Stimulated activated CD4-positive, alpha-beta T cell treated with anti-CD3 and anti-CD28 coated beads, TNF-alpha, amount 100 ng/mL, for 1 hour (primary cell): ENCODE measurements around the gene PTPRF.
"Not testable (repeated sequence)": the region's sequence is repeated elsewhere in the genome, so short reads cannot be mapped to it uniquely, and the experiment has no call there.

ENCODE experiments used
- DNase-seq, 3 donors: peaks; one replicate each; pipeline ENCODE4 v3.0.0-alpha.2; 2020; ENCODE audit warnings: low read depth in 3 of 3, low spot score in 1 of 3

PTPRF gene

GRCh38 chr1:43530483-43531106, at the start of gene PTPRF:
Gene PTPRF (plus strand): TSS chr1:43530883. CDS start chr1:43545076, 14,193 bp downstream.
- no peak for DNase-seq

- DNase-seq, result no peak
These were observed 49.2 kb upstream of the PTPRF start for GRCh38 chr1:43481491-43481890.

- no peak for DNase-seq
These were observed 48.5 kb upstream of the PTPRF start for GRCh38 chr1:43482215-43482614.

- DNase-seq, result no peak
These were observed 46.3 kb upstream of the PTPRF start for GRCh38 chr1:43484367-43484766.

- no peak for DNase-seq
These were observed 42.5 kb upstream of the PTPRF start for GRCh38 chr1:43488165-43488564.

GRCh38 chr1:43491061-43491460, 39.6 kb upstream of the PTPRF start:
- no peak for DNase-seq

- DNase-seq, result no peak
These were observed 37.9 kb upstream of the PTPRF start for GRCh38 chr1:43492826-43493225.

- no peak for DNase-seq
These were observed 36.8 kb upstream of the PTPRF start for GRCh38 chr1:43493661-43494450.

GRCh38 chr1:43495204-43495603, 35.5 kb upstream of the PTPRF start:
- no peak for DNase-seq

GRCh38 chr1:43499898-43500297, 30.8 kb upstream of the PTPRF start:
- no peak for DNase-seq

GRCh38 chr1:43501806-43502205, 28.9 kb upstream of the PTPRF start:
- not testable (repeated sequence) for DNase-seq

- DNase-seq, result no peak
These were observed 27.1 kb upstream of the PTPRF start for GRCh38 chr1:43503534-43503933.

- DNase-seq, result no peak
These were observed 25.5 kb upstream of the PTPRF start for GRCh38 chr1:43505077-43505780.

GRCh38 chr1:43506233-43506632, 24.4 kb upstream of the PTPRF start:
- DNase-seq, result no peak

- DNase-seq, result no peak
These were observed 23.1 kb upstream of the PTPRF start for GRCh38 chr1:43507296-43508295.

GRCh38 chr1:43509007-43509739, 21.5 kb upstream of the PTPRF start:
- DNase-seq, result no peak

- no peak for DNase-seq
These were observed 20.8 kb upstream of the PTPRF start for GRCh38 chr1:43509740-43510375.

- no peak for DNase-seq
These were observed 20.1 kb upstream of the PTPRF start for GRCh38 chr1:43510621-43511020.

GRCh38 chr1:43511394-43511793, 19.3 kb upstream of the PTPRF start:
- DNase-seq, result no peak

- DNase-seq, result no peak
These were observed 18.6 kb upstream of the PTPRF start for GRCh38 chr1:43512133-43512532.
